HG03045 (cell line): Measurements from ENCODE around the gene ADAMTSL4.

ENCODE experiments used
- ATAC-seq: cut with Tn5 transposase; IDR thresholded peaks from one replicate; pipeline ENCODE4 v1.9.1; 2021; ENCODE audit warnings: mild to moderate bottlenecking, moderate library complexity; ENCODE audit not compliant: unreplicated experiment

ADAMTSL4 gene

GRCh38 chr1:150532860-150533259 is 16.3 kb upstream of the ADAMTSL4 start:
- no peak for ATAC-seq

- no peak for ATAC-seq
Measured at GRCh38 chr1:150534002-150534401, 15.2 kb upstream of the ADAMTSL4 start.

DNA sequence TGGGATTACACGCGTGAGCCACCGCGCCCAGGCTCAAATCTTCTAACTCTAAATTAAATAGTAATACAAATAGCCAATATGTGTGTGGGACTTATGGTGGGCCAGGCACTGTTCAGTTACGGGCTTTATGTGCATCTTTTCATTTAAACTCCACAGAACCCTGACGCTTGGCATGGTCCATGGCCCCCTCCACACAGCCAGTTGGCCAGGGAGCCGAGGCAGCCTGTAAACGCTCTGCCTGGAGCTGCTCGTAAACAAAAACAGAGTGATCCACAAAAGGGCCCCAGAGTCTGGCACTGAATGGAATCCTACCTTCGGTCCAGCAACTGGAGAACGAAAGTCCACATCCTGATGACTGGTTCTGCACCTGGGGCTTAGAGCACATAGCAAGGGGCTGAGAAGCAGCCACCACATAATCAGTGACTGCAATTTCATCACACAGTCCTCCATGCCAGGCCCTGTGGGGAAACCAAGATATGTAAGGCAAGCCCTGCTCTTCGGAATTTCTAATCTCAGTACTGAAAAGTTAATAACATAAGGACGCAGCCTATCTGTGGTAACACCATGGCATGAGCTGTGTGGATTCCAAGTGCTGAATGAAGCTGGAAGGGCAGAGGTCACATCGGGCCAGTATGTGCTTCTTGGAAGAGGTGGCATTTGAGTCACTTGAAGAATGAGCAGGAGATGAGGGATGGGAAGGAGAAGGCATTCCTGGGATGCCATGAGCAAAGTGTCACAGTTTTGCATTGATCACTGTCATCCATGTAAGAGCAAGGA is 13.5 kb upstream of the ADAMTSL4 start:
- no peak for ATAC-seq

- no peak for ATAC-seq
Measured at GRCh38 chr1:150536836-150537731, 12.1 kb upstream of the ADAMTSL4 start.

DNA sequence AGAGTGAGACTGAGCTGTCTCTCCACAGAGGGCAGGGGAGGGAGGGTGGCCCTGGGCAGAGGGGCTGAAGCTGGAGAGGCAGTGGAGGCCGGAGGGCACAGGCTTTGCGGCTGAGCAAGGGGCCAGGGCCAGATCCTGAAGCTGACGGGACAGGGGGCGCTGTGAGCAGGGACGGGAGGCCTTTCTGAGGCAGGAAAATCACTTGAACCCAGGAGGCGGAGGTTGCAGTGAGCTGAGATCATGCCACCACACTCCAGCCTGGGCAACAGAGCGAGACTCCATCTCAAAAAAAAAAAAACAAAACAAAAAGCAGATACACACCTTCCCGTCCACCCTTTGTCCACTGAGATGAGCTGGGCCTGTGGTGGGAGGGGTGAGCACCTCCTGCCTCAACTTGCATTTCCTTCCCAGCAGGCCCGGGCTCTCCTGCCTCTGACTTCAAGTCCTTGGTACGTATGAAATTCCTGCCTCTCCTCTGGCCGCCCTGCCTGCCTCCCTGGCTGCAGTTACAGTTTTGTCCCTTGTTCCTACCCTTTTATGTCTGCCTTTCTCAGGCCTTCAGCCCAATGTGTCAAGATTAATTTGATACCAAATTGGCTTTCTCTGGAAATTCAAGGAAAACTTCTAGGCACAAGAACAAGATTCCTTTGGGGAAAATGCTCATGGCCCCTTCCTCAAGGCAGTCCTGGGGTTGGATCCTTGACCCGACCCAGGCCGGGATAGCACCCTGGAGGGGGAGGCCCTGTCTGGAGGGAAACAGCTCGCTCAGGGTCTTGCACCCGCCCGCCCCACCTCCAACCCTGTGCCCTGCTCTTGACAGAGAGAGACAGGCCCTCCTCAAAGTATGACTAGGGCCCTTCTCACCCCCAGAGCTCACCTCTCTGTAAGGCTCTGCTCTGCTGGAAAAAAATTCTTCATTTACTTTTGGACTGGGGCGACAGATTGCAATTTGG is 11.2 kb upstream of the ADAMTSL4 start:
- no peak for ATAC-seq

- no peak for ATAC-seq
Measured at GRCh38 chr1:150543500-150544143, 5.6 kb upstream of the ADAMTSL4 start.

DNA sequence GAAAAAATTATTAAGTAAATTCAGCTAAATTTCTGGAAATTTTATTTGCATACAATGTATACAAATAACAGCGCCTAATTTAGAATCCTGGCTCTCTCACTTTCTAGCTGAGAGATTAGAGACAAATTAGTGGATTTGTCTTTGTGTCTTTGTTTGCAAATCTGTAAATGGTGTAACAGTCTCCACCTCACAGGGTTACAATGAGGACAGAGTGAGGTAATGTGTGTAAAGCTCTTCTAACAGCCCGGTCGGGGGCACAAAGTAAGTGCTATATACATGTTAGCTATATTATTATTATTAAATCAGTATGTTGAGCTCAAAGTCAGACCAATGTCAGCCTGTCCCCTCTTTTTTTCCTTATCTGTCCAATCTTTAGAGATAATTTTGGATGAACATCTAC is 5.0 kb upstream of the ADAMTSL4 start:
- ATAC-seq, result no peak

- no peak for ATAC-seq
Measured at GRCh38 chr1:150545486-150546032, 3.6 kb upstream of the ADAMTSL4 start.

DNA sequence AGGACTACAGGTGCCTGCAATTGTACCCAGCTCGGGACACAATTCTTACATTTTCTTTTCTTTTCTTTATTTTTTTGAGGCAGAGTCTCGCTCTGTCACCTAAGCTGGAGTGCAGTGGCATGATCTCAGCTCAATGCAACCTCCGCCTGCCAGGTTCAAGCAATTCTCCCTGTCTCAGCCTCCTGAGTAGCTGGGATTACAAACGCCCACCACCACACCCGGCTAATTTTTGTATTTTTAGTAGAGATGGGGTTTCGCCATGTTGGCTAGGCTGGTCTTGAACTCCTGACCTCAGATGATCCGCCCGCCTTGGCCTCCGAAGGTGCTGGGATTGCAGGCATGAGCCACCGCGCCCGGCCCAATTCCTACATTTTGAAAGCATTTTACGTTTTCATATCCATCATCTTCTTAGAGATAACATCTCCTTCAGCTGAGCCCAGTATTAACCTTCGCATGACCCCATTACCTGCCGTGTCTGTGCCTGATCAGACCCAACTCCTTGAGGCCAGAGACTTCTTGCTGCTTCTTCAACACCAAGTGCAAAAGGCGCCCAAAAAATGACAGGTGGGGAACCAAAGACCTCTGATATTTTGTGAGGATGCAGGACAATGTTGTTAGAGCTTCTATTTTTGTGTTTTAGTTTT is 2.8 kb upstream of the ADAMTSL4 start:
- no peak for ATAC-seq

GRCh38 chr1:150548324-150548631 is 930 bp upstream of the ADAMTSL4 start:
- no peak for ATAC-seq

- no peak for ATAC-seq
Measured at GRCh38 chr1:150549496-150550221, 451 bp downstream of the ADAMTSL4 start.

GRCh38 chr1:150550222-150551050 is 1.2 kb downstream of the ADAMTSL4 start:
- no peak for ATAC-seq

- ATAC-seq, result no peak
Measured at GRCh38 chr1:150551051-150551783, 2.0 kb downstream of the ADAMTSL4 start.

- ATAC-seq, result no peak
Measured at GRCh38 chr1:150551784-150552127, 2.5 kb downstream of the ADAMTSL4 start.

DNA sequence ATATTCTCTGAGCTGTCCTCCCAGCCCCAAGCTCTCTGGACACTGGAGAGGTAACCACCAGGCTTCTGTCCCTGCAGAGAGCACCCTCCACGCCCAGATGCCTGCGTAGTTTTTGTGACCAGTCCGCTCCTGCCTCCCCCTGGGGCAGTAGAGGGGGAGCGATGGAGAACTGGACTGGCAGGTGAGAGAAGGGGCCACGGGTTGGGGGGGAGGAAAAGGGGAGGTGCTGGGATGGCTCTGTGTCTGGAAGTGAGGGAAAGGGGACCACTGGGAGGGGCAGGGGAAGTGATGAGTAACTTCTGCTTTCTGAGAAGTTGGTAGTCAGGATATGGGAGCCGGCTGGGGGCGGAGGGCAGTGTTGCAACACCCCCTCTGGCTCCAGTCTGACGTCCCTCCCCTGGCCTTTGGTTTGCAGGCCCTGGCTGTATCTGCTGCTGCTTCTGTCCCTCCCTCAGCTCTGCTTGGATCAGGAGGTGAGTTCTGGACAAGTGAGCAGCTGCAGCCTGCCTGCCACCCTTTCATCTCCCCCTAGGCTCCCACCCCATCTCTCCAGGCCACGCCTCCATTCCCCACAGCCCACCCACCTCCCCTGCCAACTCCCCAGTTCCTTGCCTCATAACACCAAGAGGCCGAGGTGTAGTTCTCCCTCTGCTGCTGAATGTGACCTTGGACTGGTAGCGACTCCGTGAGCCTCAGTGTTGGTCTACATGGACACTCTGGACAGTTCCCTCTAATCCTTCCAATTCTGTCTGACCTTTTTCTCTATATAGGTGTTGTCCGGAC is 3.1 kb downstream of the ADAMTSL4 start:
- ATAC-seq, result no peak

GRCh38 chr1:150552911-150553289 is 3.7 kb downstream of the ADAMTSL4 start:
- ATAC-seq, result no peak
